Keratinocyte (primary cell): ENCODE results near the gene TTC13. TPM values are rescaled to one million over a fixed set of nuclear protein-coding genes. Genes with fewer than 3 reads are reported as not detected.

Source experiments
- DNase-seq: peaks from one replicate; pipeline ENCODE4 v3.0.0-alpha.2; 2011; ENCODE audit warnings: low read depth, missing footprints, low spot score
- FAIRE-seq: peaks from 2 replicates; lab custom pipeline; 2011; peaks lifted over from hg19 to GRCh38; lab: Jason Lieb, UNC
- H2AFZ ChIP-seq: 2 replicates; pipeline ENCODE4 v1.6.0; 2012; ENCODE audit warnings: low read length, control low read depth, inconsistent platforms; ENCODE audit not compliant: control insufficient read depth
- H3K27ac ChIP-seq: 2 replicates; pipeline ENCODE4 v1.5.1; 2011; ENCODE audit warnings: low read length; ENCODE audit not compliant: control insufficient read depth, insufficient read depth
- H3K27me3 ChIP-seq: 3 replicates; pipeline ENCODE4 v1.6.0; 2011; ENCODE audit warnings: low read length; ENCODE audit not compliant: control insufficient read depth, insufficient read depth; ENCODE audit errors: extremely low read depth
- H3K36me3 ChIP-seq, 2 experiments: 2 replicates in 1 of 2; 3 replicates in 1 of 2; pipeline ENCODE4 v1.5.1; 2011; ENCODE audit warnings: low read length in 2 of 2, mild to moderate bottlenecking in 1 of 2; ENCODE audit not compliant: control insufficient read depth in 2 of 2, insufficient read depth in 2 of 2; ENCODE audit errors: extremely low read depth in 1 of 2
- H3K4me1 ChIP-seq: 3 replicates; pipeline ENCODE4 v1.5.1; 2011; ENCODE audit warnings: low read length; ENCODE audit not compliant: control insufficient read depth, insufficient read depth; ENCODE audit errors: extremely low read depth
- H3K4me2 ChIP-seq: 3 replicates; pipeline ENCODE4 v1.6.0; 2011; ENCODE audit warnings: low read depth, low read length; ENCODE audit not compliant: control insufficient read depth, insufficient read depth; ENCODE audit errors: extremely low read depth
- H3K4me3 ChIP-seq, 3 experiments: fragments of 200-600 bp in 1 of 3; sonication (generic) in 1 of 3; 2 replicates in 2 of 3; 3 replicates in 1 of 3; pipeline ENCODE4 v1.5.1; 2011 to 2016; ENCODE audit warnings: low read length in 3 of 3, mild to moderate bottlenecking in 3 of 3, control low read depth in 2 of 3, inconsistent platforms in 1 of 3, low read depth in 1 of 3, mixed read lengths in 1 of 3, mixed run types in 1 of 3, moderate library complexity in 1 of 3; ENCODE audit not compliant: control insufficient read depth in 2 of 3, insufficient read depth in 2 of 3; ENCODE audit errors: extremely low read depth in 1 of 3
- H3K79me2 ChIP-seq: 2 replicates; pipeline ENCODE4 v1.6.0; 2012; ENCODE audit warnings: low read length; ENCODE audit not compliant: control insufficient read depth, insufficient read depth
- H3K9ac ChIP-seq: 3 replicates; pipeline ENCODE4 v1.6.0; 2011; ENCODE audit warnings: low read length; ENCODE audit not compliant: control insufficient read depth, insufficient read depth; ENCODE audit errors: extremely low read depth
- H3K9me1 ChIP-seq: 3 replicates; pipeline ENCODE4 v1.6.0; 2011; ENCODE audit warnings: low read length; ENCODE audit not compliant: control insufficient read depth, insufficient read depth; ENCODE audit errors: extremely low read depth
- H3K9me3 ChIP-seq: 2 replicates; pipeline ENCODE4 v1.5.1; 2012; ENCODE audit warnings: low read depth, low read length; ENCODE audit not compliant: control insufficient read depth
- H4K20me1 ChIP-seq: 3 replicates; pipeline ENCODE4 v1.6.0; 2011; ENCODE audit warnings: low read length; ENCODE audit not compliant: control insufficient read depth, insufficient read depth; ENCODE audit errors: extremely low read depth
- EZH2 ChIP-seq: IDR thresholded peaks from one replicate; pipeline ENCODE4 v1.6.1; 2012; ENCODE audit warnings: inconsistent platforms, mild to moderate bottlenecking, low read length, moderate library complexity
- dilution Hi-C: fragments of 300-500 bp; cut with MboI; formaldehyde crosslinking; loops from one replicate; pipeline ENCODE4 v1.7.0; 2020; ENCODE audit warnings: low sequenced_read_pairs; ENCODE audit not compliant: extremely low pct_ligation_motif_present
- polyA plus RNA-seq, 5 experiments: library from polyadenylated mRNA; depleted of rRNA in 3 of 5; stranded (reverse) in 3 of 5; stranded (forward) in 1 of 5; unstranded in 1 of 5; fragments of >200 nt; gene quantifications; 1 replicate in 1 of 5; 2 replicates in 3 of 5; 3 replicates in 1 of 5; pipeline versions ENCODE4 v1.2.1 to v1.2.3, GENCODE V29; 2011 to 2012; ENCODE audit warnings: missing spikeins in 2 of 5, low read depth in 1 of 5, low replicate concordance in 1 of 5
- TF ChIP-seq, protein P1 (sequence below), 3 experiments: IDR thresholded peaks in 1 of 3; conservative IDR thresholded peaks in 1 of 3; optimal IDR thresholded peaks in 1 of 3; 2 replicates in 2 of 3; 3 replicates in 1 of 3; pipeline versions ENCODE3 to v1.5.1; 2011; ENCODE audit warnings: low read length in 3 of 3, mild to moderate bottlenecking in 3 of 3, moderate library complexity in 2 of 3, control low read depth in 1 of 3, inconsistent platforms in 1 of 3; ENCODE audit not compliant: insufficient read depth in 2 of 3; ENCODE audit errors: extremely low read depth in 1 of 3

TTC13 gene
- polyA plus RNA-seq, 1 donor (not counting 4 experiments of a cell fraction or from before 2014, with no cell fraction given), result 8.3 TPM

- H2AFZ ChIP-seq, result no peak overlapping the region
- no peak overlapping the region for H3K4me2 ChIP-seq
Measured at GRCh38 chr1:230905733-230906132, 72.9 kb downstream of the TTC13 start.

DNA sequence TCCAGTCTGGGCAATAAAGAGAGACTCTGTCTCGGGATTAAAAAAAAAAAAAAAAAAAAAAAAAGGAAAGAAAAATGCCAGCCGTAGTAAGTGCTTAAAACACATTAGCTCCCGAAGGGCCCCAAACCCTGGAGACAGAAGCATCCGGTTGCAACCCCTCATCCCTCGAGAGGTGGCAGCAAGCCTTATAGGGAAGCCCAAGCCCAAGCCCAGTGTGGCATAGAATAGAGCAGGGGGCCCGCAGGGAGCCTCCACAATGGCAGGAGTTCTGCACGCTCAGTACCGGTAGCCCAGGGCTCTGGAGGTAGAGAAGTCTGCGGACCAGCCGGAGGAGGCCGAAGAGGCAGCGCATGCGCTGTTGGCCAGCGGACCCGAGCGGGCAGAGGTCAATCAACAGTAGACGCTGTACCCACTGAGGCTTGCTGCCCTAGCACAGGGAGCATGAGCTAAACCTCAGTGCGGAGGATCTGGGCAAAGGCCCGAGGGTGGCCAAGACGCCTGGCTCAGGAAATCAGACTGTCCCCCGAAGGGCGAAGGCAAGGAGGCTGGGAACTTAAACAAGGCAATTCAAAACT lies 76.2 kb downstream of the TTC13 start:
- TF ChIP-seq, protein P1, sequence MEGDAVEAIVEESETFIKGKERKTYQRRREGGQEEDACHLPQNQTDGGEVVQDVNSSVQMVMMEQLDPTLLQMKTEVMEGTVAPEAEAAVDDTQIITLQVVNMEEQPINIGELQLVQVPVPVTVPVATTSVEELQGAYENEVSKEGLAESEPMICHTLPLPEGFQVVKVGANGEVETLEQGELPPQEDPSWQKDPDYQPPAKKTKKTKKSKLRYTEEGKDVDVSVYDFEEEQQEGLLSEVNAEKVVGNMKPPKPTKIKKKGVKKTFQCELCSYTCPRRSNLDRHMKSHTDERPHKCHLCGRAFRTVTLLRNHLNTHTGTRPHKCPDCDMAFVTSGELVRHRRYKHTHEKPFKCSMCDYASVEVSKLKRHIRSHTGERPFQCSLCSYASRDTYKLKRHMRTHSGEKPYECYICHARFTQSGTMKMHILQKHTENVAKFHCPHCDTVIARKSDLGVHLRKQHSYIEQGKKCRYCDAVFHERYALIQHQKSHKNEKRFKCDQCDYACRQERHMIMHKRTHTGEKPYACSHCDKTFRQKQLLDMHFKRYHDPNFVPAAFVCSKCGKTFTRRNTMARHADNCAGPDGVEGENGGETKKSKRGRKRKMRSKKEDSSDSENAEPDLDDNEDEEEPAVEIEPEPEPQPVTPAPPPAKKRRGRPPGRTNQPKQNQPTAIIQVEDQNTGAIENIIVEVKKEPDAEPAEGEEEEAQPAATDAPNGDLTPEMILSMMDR (optimal IDR thresholded peaks at IDR 0.05 in 1 of 3, IDR thresholded peaks at IDR 0.05 in 1 of 3, conservative IDR thresholded peaks at IDR 0.05 in 1 of 3; ENCODE audit: extremely low read depth in 1 of 3, insufficient read depth in 2 of 3, low read length in 3 of 3), result no peak
- no peak for TF ChIP-seq EZH2
- Histone ChIP-seq H3K4me2 (no peak overlapping the region), H3K27ac (no peak overlapping the region), H3K36me3 (no peaks in the 10 kb centered on the region), H3K9ac (no peak overlapping the region), H3K27me3 (no peaks in the 10 kb centered on the region), H4K20me1 (no peaks in the 10 kb centered on the region), H3K4me1 (no peaks in the 10 kb centered on the region), H3K79me2 (no peaks in the 10 kb centered on the region), H3K4me3 (no peak overlapping the region), H2AFZ (no peak overlapping the region), H3K9me1 (no peaks in the 10 kb centered on the region), H3K9me3 (no peaks in the 10 kb centered on the region)
- FAIRE-seq (no peak), DNase-seq (no peak)
- dilution Hi-C loops, result no loop called here

More at GRCh38 chr1:230905733-230906132, 72.9 kb downstream of the TTC13 start:
- Histone ChIP-seq H3K4me1 (no peaks in the 10 kb centered on the region), H3K9me3 (no peaks in the 10 kb centered on the region), H3K27ac (no peak overlapping the region), H3K9ac (no peak overlapping the region), H3K79me2 (no peaks in the 10 kb centered on the region), H3K36me3 (peaks cover 0 to 3% of the 10 kb centered on the region in 2 experiments), H3K27me3 (no peaks in the 10 kb centered on the region), H4K20me1 (no peaks in the 10 kb centered on the region), H3K4me3 (no peak overlapping the region), H3K9me1 (no peaks in the 10 kb centered on the region)
- TF ChIP-seq EZH2, result no peak
- TF ChIP-seq, protein P1 (optimal IDR thresholded peaks at IDR 0.05 in 1 of 3, IDR thresholded peaks at IDR 0.05 in 1 of 3, conservative IDR thresholded peaks at IDR 0.05 in 1 of 3; ENCODE audit: extremely low read depth in 1 of 3, insufficient read depth in 2 of 3, low read length in 3 of 3), result no peak
- FAIRE-seq, result no peak
- DNase-seq, result no peak
- dilution Hi-C loops, result no loop called here
